HG03460 (cell line): ENCODE data around the gene AKR1A1.
"Not testable (repeated sequence)": the region's sequence is repeated elsewhere in the genome, so short reads cannot be mapped to it uniquely, and the experiment has no call there.

Source experiments
- ATAC-seq: cut with Tn5 transposase; IDR thresholded peaks from one replicate; pipeline ENCODE4 v1.9.1; 2021; ENCODE audit not compliant: unreplicated experiment

The AKR1A1 gene

GRCh38 chr1:45523516-45523915 is 27.1 kb upstream of the AKR1A1 start:
- not testable (repeated sequence) for ATAC-seq

- ATAC-seq: not testable (repeated sequence)
Observed at GRCh38 chr1:45523975-45524374, 26.7 kb upstream of the AKR1A1 start.

GRCh38 chr1:45526135-45526644 is 24.4 kb upstream of the AKR1A1 start:
- no peak for ATAC-seq

DNA sequence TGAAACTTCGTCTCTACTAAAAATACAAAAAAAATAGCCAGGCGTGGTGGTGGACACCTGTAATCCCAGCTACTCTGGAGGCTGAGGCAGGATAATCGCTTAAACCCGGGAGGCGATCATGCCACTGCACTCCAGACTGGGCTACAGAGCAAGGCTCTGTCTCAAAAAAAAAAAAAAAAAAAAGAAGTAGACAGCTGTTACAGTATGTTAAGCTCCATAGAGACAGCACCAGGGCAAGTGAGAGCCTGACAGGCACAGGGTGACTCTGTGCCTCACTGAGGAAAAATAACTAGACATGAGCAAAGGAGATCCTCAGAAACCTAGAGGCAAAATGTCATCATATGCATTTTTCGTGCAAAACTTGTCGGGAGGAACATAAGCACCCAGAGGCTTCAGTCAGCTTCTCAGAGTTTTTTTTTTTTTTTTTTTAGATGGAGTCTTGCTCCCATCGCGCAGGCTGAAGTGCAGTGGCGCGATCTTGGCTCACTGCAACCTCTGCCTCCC is 19.9 kb upstream of the AKR1A1 start:
- ATAC-seq: no peak

GRCh38 chr1:45531873-45532272 is 18.8 kb upstream of the AKR1A1 start:
- ATAC-seq: no peak

DNA sequence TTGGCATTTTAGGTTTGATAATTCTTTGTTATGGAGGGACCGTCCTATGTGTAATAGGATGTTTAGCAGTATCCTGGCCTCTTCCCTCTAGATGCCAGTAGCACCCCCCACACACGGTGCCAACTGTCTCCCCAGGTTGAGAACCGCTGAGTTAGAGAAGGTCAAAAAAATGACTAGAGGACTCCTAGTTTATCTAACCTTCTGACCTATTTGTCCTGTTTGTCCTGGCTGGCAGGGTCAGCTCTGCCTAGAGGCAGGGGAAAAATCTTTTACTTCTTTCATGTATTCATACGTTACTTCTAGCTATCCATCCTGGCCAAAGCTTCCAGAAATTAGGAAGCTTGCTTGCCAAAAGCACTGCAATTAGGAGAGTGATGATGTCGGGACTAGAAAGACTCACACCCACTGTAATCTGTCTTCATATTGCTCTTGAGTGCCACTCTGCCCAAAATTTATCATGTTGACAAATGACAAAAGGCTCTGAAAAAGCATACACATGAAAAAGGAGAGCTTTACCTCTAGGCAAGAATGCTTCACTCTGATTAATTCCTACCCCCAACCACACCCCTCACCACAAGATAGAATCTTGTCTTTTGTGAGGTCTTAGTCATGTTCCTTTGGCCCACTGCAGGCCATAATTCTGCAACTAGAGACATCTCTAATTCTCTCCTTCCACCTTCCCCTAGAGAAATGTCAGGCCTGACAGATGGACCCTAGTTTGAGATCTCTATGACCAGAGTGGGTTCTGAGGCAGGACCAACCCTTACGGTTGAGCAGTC is 14.4 kb upstream of the AKR1A1 start:
- no peak for ATAC-seq

- ATAC-seq: no peak
Observed at GRCh38 chr1:45536886-45537285, 13.7 kb upstream of the AKR1A1 start.

GRCh38 chr1:45541193-45541592 is 9.4 kb upstream of the AKR1A1 start:
- no peak for ATAC-seq

DNA sequence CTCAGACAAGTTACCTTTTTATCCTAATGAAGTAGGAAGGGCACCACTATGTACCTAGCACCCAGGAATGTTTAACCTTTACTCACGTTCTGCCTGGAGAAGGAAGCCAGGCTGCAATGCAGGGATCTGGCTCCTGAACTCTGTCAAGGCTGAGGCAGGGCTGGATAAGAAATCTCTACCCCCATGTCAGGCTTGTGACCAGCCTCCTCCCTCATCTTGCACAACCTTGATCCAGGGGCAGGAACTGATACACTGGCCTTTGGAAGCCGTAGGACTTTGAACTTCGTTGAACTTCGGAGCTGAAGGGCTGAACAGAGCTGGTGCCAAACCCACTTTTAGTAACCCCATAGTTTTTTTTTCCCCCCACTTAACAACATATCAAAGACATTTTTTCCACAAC is 8.0 kb upstream of the AKR1A1 start:
- no peak for ATAC-seq

- peak; percentile 40 for ATAC-seq
Observed at GRCh38 chr1:45543581-45544417, 6.8 kb upstream of the AKR1A1 start.

DNA sequence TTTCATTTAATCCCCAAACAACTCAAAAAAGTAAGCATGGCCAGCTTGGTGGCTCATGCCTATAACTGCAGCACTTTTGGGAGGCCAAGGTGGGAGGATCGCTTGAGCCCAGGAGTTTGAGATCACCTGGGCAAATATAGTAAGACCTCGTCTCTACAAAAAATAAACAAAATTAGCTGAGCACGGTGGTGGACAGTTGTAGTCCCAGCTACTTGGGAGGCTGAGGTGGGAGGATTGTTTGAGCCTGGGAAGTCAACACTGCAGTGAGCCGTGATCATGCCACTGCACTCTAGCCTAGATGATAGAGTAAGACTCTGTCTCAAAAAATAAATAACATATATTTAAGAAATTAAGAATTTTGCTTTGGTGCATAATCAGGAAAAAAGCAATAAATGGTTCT is 6.1 kb upstream of the AKR1A1 start:
- ATAC-seq: no peak

DNA sequence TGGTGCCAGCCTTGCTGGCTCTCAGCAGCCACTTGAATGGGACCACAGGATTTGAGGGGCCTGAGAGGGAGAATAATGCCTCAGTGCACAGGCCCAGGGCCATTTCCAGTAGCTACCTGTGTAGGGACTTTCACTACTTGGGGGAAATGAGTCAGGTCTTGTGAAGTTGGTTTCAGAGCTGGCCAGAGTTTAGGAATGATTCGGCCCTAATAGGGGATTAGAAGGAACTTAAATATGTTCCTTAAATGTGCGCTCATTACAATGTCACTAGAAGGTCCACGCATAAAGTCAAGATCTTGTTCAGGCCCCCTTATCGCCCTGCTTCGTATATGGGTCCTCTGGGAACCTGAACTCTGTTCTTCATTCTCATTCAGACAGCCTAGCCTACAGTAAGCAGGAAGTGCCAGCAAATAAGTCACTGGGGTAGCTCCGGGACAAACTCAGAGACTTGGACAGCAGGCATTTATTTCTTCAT is 5.6 kb upstream of the AKR1A1 start:
- ATAC-seq: peak; percentile 66

DNA sequence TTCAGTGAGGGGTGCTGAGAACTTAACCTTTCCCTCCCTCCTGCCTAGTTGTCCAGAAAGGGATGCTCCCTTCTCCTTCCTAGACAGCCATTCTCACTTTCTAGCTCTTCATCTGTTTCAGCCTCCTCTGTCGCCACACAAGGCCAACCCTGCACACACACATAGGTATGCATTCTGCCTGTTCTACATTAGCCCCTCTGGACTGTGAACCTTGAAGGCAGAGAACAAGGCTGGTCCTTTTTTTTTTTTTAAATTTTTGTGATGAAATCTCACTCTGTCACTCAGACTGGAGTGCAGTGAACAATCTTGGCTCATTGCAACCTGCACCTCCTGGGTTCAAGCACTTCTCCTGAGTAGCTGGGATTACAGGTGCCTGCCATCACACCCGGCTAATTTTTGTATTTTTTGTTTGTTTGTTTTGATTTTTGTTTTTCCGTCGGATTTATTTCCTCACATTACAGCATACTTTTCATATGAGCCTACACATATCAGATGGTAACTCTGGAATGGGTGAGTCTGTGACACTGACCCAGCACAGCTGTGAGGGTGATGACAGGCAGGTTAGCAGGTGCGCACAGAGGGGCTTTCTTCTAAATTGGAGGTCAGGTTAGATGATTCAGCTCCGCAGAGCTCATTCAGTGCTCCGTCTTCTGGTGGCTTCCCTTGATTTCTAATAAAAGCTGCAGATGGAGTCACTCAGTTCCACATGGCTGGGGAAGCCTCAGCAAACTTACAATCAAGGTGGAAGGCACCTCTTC is 4.9 kb upstream of the AKR1A1 start:
- no peak for ATAC-seq

DNA sequence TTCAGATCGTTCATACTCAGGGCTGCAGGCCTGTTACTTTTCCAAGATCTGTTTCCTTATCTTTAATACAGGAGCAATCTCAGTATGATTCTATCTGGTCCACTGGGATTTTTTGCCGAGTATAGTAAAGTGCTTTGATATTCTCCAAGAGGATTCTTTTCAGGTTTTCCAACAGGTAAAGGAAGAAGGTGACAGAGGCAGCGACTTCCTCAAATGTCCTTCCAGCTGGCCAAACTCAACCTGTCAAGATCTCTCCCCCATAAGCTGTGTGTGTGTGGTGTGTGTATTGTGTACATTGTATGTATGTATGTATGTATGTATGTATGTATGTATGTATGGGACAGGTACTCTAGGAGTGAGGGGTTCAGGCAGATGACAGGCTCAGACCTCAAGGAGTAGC is 1.1 kb downstream of the AKR1A1 start:
- no peak for ATAC-seq

DNA sequence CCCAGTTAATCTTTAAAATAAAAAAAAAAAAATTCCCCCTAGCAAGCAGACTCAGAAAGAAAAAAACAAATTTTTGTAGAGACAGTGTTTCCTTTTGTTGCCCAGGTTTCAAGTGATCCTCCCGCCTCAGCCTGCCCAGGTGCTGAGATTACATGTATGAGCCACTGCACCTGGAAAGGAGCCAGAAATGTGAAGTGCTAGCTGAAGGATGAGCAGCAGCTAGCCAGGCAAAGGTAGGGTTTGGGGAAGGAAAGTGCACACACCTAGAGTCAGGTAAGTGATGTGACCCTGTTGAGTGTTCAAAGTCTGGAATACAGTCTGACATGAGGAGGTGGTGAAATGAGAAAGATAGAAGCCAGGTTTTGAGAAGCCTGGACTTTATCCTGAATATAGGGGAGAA is 1.7 kb downstream of the AKR1A1 start:
- ATAC-seq: no peak

- ATAC-seq: no peak
Observed at GRCh38 chr1:45554198-45554597, 3.6 kb downstream of the AKR1A1 start.

- no peak for ATAC-seq
Observed at GRCh38 chr1:45557422-45557944, 6.9 kb downstream of the AKR1A1 start.

- ATAC-seq: no peak
Observed at GRCh38 chr1:45563843-45564242, 13.2 kb downstream of the AKR1A1 start.

GRCh38 chr1:45566722-45567121 is 16.1 kb downstream of the AKR1A1 start:
- no peak for ATAC-seq

GRCh38 chr1:45567911-45568310 is 17.3 kb downstream of the AKR1A1 start:
- ATAC-seq: no peak

DNA sequence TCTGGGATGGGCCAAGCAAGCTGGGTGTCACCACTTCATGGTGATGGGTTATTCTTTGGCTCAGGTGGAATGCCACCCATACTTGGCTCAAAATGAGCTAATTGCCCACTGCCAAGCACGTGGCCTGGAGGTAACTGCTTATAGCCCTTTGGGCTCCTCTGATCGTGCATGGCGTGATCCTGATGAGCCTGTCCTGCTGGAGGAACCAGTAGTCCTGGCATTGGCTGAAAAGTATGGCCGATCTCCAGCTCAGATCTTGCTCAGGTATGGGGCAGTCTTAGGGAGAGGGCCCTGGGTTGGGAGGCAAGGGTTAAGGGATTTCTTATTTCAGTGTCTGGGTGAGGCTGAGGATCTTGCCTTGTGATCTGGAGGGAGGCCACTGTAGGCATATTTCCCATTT is 17.8 kb downstream of the AKR1A1 start:
- no peak for ATAC-seq
